DOHH2 (cell line): ENCODE data around the gene RASA3.
"Not testable (repeated sequence)": the region's sequence is repeated elsewhere in the genome, so short reads cannot be mapped to it uniquely, and the experiment has no call there.

ENCODE experiments used
- H3F3A ChIP-seq: fragments of 200-600 bp; sonication (generic), shearing (Covaris generic); 2 replicates; pipeline ENCODE4 v1.6.0; 2016; ENCODE audit warnings: antibody characterized with exemption, mild to moderate bottlenecking; ENCODE audit not compliant: control insufficient read depth, insufficient read depth
- H3K27ac ChIP-seq: fragments of 200-600 bp; sonication (generic); 2 replicates; pipeline ENCODE4 v1.5.1; 2014; ENCODE audit warnings: low read depth, mild to moderate bottlenecking, low read length, moderate library complexity
- H3K27me3 ChIP-seq: fragments of 200-600 bp; sonication (generic); 2 replicates; pipeline ENCODE4 v1.6.1; 2014; ENCODE audit warnings: mild to moderate bottlenecking, low read length, mixed read lengths; ENCODE audit not compliant: control insufficient read depth
- H3K36me3 ChIP-seq: fragments of 200-600 bp; sonication (generic); 2 replicates; pipeline ENCODE4 v1.6.1; 2014; ENCODE audit warnings: mild to moderate bottlenecking, low read length, moderate library complexity, mixed read lengths; ENCODE audit not compliant: control insufficient read depth
- H3K4me1 ChIP-seq: fragments of 200-600 bp; sonication (generic); 2 replicates; pipeline ENCODE4 v1.6.1; 2014; ENCODE audit warnings: mild to moderate bottlenecking, low read length, mixed read lengths; ENCODE audit not compliant: control insufficient read depth
- H3K4me2 ChIP-seq: fragments of 200-600 bp; sonication (generic); 2 replicates; pipeline ENCODE4 v1.6.0; 2014; ENCODE audit warnings: mild to moderate bottlenecking, low read length, moderate library complexity
- H3K4me3 ChIP-seq: fragments of 200-600 bp; sonication (generic); 2 replicates; pipeline ENCODE4 v1.5.1; 2014; ENCODE audit warnings: mild to moderate bottlenecking, low read length, mixed read lengths
- H3K79me2 ChIP-seq: fragments of 200-600 bp; sonication (generic); 2 replicates; pipeline ENCODE4 v1.6.1; 2014; ENCODE audit warnings: mild to moderate bottlenecking, low read length, mixed read lengths; ENCODE audit not compliant: control insufficient read depth
- H3K9me2 ChIP-seq: fragments of 200-600 bp; sonication (generic); replicated peaks from 2 replicates; pipeline ENCODE4 v1.6.1; 2014; ENCODE audit warnings: mild to moderate bottlenecking, low read length, mixed read lengths; ENCODE audit not compliant: control insufficient read depth
- H3K9me3 ChIP-seq: fragments of 200-600 bp; sonication (generic); 2 replicates; pipeline ENCODE4 v1.6.1; 2014; ENCODE audit warnings: antibody characterized with exemption, low read length, mixed read lengths; ENCODE audit not compliant: control insufficient read depth, insufficient read depth
- H4K20me1 ChIP-seq: fragments of 200-600 bp; sonication (generic); 2 replicates; pipeline ENCODE4 v1.6.0; 2014; ENCODE audit warnings: low read depth, mild to moderate bottlenecking, antibody characterized with exemption, low read length, moderate library complexity; ENCODE audit not compliant: control insufficient read depth, insufficient read depth
- EZH2phosphoT487 ChIP-seq: fragments of 200-600 bp; sonication (generic); IDR thresholded peaks from 2 replicates; pipeline ENCODE4 v1.6.1; 2017; ENCODE audit warnings: borderline replicate concordance, mild to moderate bottlenecking, antibody characterized with exemption, low read length, moderate library complexity, mixed read lengths
- TF ChIP-seq, protein P1 (sequence below): fragments of 200-600 bp; sonication (generic); IDR thresholded peaks from one replicate; pipeline ENCODE4 v1.5.1; 2014; ENCODE audit warnings: antibody characterized with exemption, mild to moderate bottlenecking, low read depth, low read length; ENCODE audit not compliant: poor library complexity, severe bottlenecking

Gene RASA3

GRCh38 chr13:114134944-114135610 is 2.7 kb upstream of the RASA3 start:
- peaks cover 40% of the 10 kb centered on the region for H3K27me3 ChIP-seq
- no peak overlapping the region for H3K4me3 ChIP-seq
- no peak overlapping the region for H3K27ac ChIP-seq
- H4K20me1 ChIP-seq, result peaks cover 6% of the 10 kb centered on the region
- H3K4me1 ChIP-seq, result peaks cover 34% of the 10 kb centered on the region
- no peak for TF ChIP-seq EZH2phosphoT487
- TF ChIP-seq, protein P1, sequence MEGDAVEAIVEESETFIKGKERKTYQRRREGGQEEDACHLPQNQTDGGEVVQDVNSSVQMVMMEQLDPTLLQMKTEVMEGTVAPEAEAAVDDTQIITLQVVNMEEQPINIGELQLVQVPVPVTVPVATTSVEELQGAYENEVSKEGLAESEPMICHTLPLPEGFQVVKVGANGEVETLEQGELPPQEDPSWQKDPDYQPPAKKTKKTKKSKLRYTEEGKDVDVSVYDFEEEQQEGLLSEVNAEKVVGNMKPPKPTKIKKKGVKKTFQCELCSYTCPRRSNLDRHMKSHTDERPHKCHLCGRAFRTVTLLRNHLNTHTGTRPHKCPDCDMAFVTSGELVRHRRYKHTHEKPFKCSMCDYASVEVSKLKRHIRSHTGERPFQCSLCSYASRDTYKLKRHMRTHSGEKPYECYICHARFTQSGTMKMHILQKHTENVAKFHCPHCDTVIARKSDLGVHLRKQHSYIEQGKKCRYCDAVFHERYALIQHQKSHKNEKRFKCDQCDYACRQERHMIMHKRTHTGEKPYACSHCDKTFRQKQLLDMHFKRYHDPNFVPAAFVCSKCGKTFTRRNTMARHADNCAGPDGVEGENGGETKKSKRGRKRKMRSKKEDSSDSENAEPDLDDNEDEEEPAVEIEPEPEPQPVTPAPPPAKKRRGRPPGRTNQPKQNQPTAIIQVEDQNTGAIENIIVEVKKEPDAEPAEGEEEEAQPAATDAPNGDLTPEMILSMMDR, result no peak
- no peaks in the 10 kb centered on the region for H3K36me3 ChIP-seq
- no peak overlapping the region for H3K4me2 ChIP-seq
- 0 out of 2 replicates have a peak, but pooled peaks cover 7% of the 10 kb centered on the region for H3F3A ChIP-seq
- H3K9me2 ChIP-seq, result no peaks in the 10 kb centered on the region
- no peaks in the 10 kb centered on the region for H3K79me2 ChIP-seq
- no peaks in the 10 kb centered on the region for H3K9me3 ChIP-seq

DNA sequence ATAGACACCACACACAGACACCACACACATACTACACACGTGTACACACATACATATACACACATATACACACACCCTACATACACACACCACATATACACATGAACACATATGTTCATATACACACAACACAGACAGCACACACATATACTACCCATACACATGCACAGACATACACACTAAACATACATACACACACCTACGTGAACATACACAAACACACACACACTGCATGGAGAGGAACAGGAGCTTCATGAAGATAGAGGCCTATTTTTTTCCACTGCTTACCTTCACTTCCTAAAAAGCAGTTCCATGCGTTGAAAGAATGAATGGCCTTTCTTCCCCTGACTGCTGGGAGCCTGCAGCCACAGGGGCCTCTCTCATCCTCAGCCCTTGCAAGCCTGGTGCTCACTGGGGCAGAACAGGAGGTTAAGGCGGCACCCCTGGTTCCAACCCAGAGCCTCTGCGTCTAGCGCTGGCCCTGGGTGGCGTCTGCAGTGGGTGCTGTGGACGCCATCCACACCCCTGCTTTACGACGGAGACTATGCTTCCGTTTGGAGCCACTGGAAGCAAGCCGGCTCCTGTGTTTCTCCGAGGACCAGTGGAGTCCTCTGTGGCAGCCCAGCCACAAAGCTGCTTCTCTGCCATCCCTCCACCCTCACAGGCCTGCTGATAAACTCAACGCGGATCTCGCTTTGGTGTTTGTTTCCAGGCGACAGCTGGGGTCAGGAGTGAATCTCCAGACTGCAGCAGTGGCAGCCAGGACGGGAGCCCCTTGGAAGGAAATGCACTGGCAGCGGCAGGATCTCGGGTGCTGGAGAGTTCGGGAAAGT is 1.9 kb upstream of the RASA3 start:
- H4K20me1 ChIP-seq, result peaks cover 10% of the 10 kb centered on the region
- H3K79me2 ChIP-seq, result no peaks in the 10 kb centered on the region
- H3K9me3 ChIP-seq, result no peaks in the 10 kb centered on the region
- peaks cover 42% of the 10 kb centered on the region for H3K27me3 ChIP-seq
- H3K4me1 ChIP-seq, result peaks cover 41% of the 10 kb centered on the region
- H3K4me2 ChIP-seq, result peak overlapping the region; percentile 45
- no peak overlapping the region for H3K27ac ChIP-seq
- peaks cover 13% of the 10 kb centered on the region for H3F3A ChIP-seq
- H3K36me3 ChIP-seq, result no peaks in the 10 kb centered on the region
- H3K4me3 ChIP-seq, result no peak overlapping the region
- no peaks in the 10 kb centered on the region for H3K9me2 ChIP-seq
- TF ChIP-seq, protein P1, result no peak
- no peak for TF ChIP-seq EZH2phosphoT487

GRCh38 chr13:114133552-114133951 is 1.1 kb upstream of the RASA3 start:
- H3K27ac ChIP-seq, H3K36me3 ChIP-seq, H3K79me2 ChIP-seq, H3K4me3 ChIP-seq, H3K9me3 ChIP-seq, H3K9me2 ChIP-seq: not testable (repeated sequence)
- Histone ChIP-seq H3K4me1 (peaks cover 49% of the 10 kb centered on the region), H3K27me3 (peaks cover 42% of the 10 kb centered on the region), H3K4me2 (peak overlapping the region; percentile 45; the same call in 1 of the 2 replicates), H4K20me1 (peaks cover 10% of the 10 kb centered on the region), H3F3A (peaks cover 18% of the 10 kb centered on the region)

- H3K9me3 ChIP-seq, H3K36me3 ChIP-seq, H3K27ac ChIP-seq, H3K4me3 ChIP-seq, H3K9me2 ChIP-seq, H3K4me2 ChIP-seq, H3K79me2 ChIP-seq: not testable (repeated sequence)
- H3K4me1 ChIP-seq, result peaks cover 53% of the 10 kb centered on the region
- peaks cover 42% of the 10 kb centered on the region for H3K27me3 ChIP-seq
- peaks cover 10% of the 10 kb centered on the region for H4K20me1 ChIP-seq
- peaks cover 19% of the 10 kb centered on the region for H3F3A ChIP-seq
These were observed 703 bp upstream of the RASA3 start for GRCh38 chr13:114133126-114133525.
